Thoracic aorta endothelial cell (primary cell): ENCODE results near the gene ORAI2. TPM values are rescaled to one million over a fixed set of nuclear protein-coding genes. Genes with fewer than 3 reads are reported as not detected.

Source experiments
- small RNA-seq: library from RNA; depleted of rRNA; stranded (forward); fragments of <200 nt; gene quantifications from one replicate; pipeline ENCODE3, GENCODE V24; 2012
- total RNA-seq: library from RNA; depleted of rRNA; stranded (reverse); fragments of >200 nt; gene quantifications from 2 replicates; pipeline ENCODE4 v1.2.3, GENCODE V29; 2012

ORAI2 gene
- 51.2 and 62.2 TPM in 2 replicates for total RNA-seq

DNA sequence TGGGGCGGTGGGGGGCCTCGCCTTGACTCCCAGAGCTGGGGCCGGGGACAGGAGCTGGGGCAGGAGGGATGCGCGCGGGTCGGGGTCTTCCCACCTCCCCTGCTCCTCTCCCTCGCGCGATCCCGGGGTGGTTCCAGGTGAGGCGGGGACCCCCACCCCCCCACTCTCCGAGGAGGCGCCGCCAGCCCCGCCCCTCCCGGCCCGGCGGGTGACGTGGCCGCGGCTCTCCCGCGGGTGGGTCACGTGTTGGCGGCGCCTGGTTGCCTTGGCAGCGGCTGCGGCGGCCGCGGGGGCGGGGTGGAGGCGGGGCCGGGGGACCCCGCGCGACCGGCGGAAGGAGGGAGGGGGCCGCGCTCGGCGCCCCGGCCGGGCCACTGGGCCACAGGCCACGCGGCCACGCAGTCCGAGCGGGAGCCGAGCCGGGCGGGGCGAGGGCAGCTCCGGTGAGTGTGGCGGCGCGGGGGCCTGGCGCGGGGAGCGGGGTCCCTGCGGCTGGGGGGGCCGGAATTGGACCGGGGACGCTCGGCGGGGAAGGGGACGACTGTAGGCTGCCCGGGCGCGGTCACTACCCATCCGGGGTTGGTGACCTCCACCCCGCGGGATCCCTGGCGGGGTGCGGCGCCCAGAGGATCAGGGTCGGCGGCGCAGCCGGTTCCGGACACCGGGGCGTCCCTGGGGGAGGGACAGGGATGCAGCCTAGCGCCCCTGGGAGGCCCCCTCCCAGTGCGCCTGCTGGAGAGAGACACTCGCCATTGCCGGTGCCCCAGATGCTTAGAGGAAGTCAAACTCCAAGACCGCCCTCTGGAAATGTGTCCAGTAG, at the start of gene ORAI2:
Gene ORAI2, plus strand, starts transcription at position 357 of the 820 bp plus-strand sequence. CDS start 5,382 bp downstream, outside the sequence.

DNA sequence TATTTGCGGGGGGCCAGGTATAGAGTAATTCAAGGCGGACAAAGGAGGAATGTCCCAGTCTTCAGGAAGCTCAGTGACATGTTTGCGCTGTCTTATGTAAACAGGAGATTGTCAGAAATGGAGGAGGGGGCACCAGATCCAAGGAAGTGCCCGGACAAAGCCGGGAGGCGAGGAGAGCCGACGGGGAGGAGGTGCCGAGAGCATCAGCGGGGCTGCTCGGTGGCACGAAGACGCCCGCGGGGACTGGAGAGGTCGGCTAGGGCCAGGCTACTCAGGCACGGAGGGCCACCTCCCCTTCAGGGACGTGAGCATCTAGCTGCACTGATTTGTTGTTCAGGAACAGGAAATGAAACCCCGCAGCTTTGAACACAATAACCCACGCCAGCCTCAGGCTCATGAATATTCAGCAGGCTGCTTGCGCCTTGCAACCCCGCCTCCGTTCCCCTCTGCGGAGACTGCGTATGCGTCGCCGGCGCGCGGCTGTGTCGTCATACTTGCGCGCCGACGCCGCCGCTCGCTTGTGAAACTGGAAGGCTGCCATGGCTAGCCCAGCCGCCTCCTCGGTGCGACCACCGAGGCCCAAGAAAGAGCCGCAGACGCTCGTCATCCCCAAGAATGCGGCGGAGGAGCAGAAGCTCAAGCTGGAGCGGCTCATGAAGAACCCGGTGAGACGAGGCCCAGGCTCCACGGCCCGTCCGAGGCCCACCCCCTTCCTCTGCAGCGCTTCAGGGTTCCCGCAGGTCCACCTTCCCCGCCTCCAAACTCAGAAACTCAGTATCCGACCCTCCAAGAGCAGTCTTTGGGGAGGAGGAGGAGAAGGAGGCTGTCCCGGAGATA, 37.3 kb upstream of the ORAI2 start, which contains the start of gene PRKRIP1:
Gene PRKRIP1, plus strand, starts transcription at position 491 of the 837 bp plus-strand sequence. Its CDS starts 49 bp downstream, at position 540.

DNA sequence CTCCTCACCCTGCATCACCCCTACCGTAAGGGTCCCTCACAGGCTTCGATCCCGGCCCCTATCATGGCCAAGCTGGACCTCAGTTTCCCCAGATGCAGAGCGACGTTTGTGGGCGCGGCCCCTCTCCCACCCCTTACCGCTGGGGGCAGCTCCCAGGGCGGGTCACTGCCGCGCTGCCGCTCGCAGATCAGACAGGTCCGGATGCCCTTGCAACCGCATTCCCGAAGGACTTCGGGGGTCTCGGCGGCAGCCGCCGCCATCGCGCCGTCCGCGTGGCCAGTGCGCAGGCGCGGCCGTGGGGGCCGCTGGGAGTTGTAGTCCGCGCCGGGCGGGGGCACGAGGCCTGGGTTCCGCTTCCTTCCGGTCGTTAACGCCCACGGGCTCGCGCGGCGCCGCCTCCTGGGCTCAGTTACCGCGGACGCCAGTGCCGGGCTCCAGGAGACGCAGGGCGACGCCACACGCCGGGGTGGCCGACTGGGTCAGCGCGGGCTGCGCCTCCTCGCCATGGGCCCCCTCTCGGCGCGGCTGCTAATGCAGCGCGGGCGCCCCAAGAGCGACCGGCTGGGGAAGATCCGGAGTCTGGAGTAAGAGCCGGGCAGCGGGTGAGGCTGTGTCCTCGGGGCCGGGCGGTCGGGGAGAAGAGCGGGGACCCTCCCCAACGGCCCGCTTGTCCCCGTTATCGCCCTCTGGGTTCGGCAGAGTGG, 31.4 kb downstream of the ORAI2 start, which contains the start of the genes ALKBH4 and LRWD1:
Gene ALKBH4, minus strand, starts transcription at position 287 of the 704 bp plus-strand sequence. Its CDS starts 27 bp downstream, at position 260.
Gene LRWD1, plus strand, starts transcription at position 408 of the 704 bp plus-strand sequence. Its CDS starts 97 bp downstream, at position 505.

DNA sequence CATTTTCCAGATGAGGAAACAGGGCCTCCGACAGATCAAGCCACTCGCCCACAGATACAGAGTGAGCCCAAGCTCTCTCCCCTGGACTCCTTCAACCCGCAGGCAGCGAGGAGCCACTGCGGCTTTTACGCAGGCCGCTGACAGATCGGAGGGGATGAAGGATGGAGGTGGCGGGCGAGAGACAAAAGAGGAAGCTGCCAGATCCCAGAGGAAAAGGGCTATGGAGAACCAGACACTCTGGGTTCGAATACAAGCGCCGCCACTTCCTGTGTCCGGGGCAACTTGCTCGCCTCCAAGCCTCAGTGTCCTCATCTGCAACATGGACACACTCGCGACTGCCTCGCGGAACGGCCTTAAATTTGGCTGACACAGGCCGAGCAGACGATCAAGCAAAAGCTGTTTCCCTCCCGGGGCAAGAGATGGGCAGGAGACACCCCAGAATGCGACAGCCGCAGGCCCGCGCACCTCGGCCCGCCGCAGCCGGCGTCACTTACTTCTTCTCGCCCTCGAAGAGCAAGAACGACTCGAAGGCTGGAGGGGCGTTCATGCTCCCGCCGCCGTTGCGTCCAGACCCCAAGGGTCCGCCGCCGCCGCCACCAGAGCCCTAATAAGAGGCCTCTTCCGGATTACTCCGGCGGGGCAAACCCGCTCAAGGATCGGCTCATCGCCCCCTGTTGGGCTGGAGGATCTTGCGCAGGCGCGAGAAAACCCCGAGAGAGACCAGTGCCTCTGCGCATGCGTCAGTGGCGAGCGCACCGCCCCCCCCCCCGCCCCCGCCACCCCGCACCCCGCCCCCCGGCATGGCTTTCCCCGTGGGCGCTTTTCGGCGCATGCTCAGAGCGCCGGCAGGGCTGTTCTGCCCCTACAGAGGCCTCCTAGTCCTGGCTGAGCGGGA, 45.2 kb downstream of the ORAI2 start, which contains the start of gene POLR2J:
Gene POLR2J, minus strand, starts transcription at position 609 of the 895 bp plus-strand sequence. Its CDS starts 62 bp downstream, at position 547.

Small RNA genes within 50 kb of the gene (small RNA-seq; reads per million reads assigned to genes)
- not detected for gene MIR548O

Other genes with a start within 250 kb of the ORAI2 start
- gene SH2B2, start 146.7 kb upstream of the ORAI2 start, total RNA-seq, result 0.93 and 1.0 TPM in 2 replicates
- gene SPDYE6, start 77.1 kb upstream of the ORAI2 start, total RNA-seq, result not detected in 2 replicates
- 14.7 and 16.2 TPM in 2 replicates for gene PRKRIP1, start 37.2 kb upstream of the ORAI2 start, total RNA-seq
- gene ALKBH4, start 31.3 kb downstream of the ORAI2 start, total RNA-seq, result 6.3 and 7.9 TPM in 2 replicates
- gene LRWD1, start 31.4 kb downstream of the ORAI2 start, total RNA-seq, result 23.8 and 32.3 TPM in 2 replicates
- 29.9 and 38.3 TPM in 2 replicates for gene POLR2J, start 45.3 kb downstream of the ORAI2 start, total RNA-seq
- 1.7 and 2.8 TPM in 2 replicates for gene RASA4B, start 84.2 kb downstream of the ORAI2 start, total RNA-seq
- gene UPK3BL2, start 110.1 kb downstream of the ORAI2 start, total RNA-seq, result 0.80 and 3.7 TPM in 2 replicates
- gene SPDYE2, start 117.7 kb downstream of the ORAI2 start, total RNA-seq, result not detected in 2 replicates
- 49.7 and 95.2 TPM in 2 replicates for gene POLR2J3, start 139.0 kb downstream of the ORAI2 start, total RNA-seq
- gene RASA4, start 183.2 kb downstream of the ORAI2 start, total RNA-seq, result 4.5 and 6.6 TPM in 2 replicates
- gene UPK3BL1, start 209.2 kb downstream of the ORAI2 start, total RNA-seq, result 7.0 and 8.0 TPM in 2 replicates
- not detected in 2 replicates for gene SPDYE2B, start 216.7 kb downstream of the ORAI2 start, total RNA-seq
- 7.7 and 10.1 TPM in 2 replicates for gene POLR2J2, start 238.1 kb downstream of the ORAI2 start, total RNA-seq